HK-2 (cell line): Measurements from ENCODE around the gene SORT1.

Source experiments
- DNase-seq: peaks from one replicate; pipeline ENCODE4 v3.0.0-alpha.2; 2018; ENCODE audit not compliant: unreplicated experiment

Gene SORT1

GRCh38 chr1:109274533-109275476 is 122.9 kb downstream of the SORT1 start:
- DNase-seq = peak; percentile 65

DNA sequence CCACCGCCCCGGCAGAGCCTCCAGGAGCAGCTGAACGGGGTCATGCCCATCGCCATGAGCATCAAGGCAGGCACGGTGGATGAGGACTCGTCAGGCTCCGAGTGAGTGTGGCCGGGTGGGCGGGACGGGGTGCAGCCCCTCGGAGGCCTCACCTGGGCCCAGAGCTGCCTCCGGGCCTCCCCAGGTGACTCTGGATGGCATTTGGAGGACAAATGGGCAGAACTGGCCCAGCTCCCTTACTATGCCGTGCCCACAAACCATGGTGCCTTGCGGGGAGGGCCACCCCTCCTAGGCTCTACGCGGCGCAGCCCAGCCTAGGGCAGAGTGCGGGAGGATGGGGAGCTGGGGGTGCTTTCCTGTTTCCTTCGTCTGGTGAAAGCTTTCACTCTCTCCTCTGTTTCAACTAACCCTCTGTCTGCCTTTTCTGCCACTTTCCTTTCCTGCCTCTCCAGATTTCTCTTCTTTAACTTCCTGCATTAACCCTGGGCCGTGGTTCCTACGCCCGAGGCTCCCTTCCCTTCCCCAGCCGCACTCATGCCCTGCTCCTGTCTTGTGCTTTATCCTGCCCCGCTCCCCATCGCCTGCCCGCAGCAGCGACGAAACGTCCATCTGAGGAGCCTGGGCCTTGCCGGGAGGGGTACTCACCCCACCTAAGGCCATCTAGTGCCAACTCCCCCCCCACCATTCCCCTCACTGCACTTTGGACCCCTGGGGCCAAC is 124.0 kb downstream of the SORT1 start:
- no peak for DNase-seq

DNA sequence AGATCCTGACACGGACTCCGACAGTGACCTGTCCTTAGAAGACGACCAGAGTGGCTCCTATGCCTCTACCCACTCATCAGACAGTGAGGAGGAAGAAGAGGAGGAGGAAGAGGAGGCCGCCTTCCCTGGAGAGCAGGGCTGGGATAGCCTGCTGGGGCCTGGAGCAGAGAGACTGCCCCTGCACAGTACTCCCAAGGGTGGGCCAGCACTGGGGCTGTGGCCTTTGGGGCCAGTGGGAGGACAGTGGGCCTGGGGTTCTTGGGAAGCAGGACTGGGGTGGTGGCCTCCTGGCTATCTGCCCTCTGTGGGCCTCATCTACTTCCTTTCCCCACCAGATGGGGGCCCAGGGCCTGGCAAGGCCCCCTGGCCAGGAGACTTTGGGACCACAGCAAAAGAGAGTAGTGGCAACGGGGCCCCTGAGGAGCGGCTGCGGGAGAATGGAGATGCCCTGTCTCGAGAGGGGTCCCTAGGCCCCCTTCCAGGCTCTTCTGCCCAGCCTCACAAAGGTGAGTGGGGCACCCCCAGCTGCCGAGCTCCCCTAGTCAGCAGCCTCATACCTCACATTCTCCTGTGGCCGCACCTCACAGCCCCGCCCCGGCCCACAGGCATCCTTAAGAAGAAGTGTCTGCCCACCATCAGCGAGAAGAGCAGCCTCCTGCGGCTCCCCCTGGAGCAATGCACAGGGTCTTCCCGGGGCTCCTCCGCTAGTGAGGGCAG is 124.7 kb downstream of the SORT1 start:
- no peak for DNase-seq

GRCh38 chr1:109272021-109272799 is 125.5 kb downstream of the SORT1 start:
- no peak for DNase-seq

GRCh38 chr1:109271458-109271857 is 126.3 kb downstream of the SORT1 start:
- no peak for DNase-seq

DNA sequence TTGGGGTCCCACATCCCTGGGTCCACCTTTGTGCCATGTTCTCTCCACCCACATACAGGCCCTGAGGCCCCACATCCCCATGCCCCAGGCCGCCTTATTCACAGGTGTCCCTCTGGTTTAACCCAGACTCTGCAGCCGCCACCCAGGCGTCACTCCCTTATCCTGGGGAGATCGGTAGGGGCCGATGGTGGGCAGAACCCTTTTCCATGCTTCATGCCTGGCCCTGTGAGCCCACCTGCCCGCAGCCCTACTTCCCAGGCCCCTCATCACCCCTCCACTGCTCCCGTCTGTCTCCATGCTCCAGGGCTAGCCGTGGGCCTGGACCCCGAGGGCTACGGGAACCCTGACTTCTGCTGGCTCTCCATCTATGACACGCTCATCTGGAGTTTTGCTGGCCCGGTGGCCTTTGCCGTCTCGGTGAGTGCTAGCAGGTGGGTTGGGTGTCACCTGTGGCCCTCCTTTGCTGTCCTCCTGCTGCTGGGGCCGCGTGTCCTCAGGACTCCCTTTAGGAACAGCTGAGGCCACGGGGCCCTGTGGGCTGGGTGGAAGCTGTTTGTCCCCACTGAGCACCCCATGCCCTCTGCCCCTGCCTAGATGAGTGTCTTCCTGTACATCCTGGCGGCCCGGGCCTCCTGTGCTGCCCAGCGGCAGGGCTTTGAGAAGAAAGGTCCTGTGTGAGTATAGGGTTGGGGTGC is 126.9 kb downstream of the SORT1 start:
- no peak for DNase-seq

GRCh38 chr1:109269981-109270622 is 127.6 kb downstream of the SORT1 start:
- no peak for DNase-seq

DNA sequence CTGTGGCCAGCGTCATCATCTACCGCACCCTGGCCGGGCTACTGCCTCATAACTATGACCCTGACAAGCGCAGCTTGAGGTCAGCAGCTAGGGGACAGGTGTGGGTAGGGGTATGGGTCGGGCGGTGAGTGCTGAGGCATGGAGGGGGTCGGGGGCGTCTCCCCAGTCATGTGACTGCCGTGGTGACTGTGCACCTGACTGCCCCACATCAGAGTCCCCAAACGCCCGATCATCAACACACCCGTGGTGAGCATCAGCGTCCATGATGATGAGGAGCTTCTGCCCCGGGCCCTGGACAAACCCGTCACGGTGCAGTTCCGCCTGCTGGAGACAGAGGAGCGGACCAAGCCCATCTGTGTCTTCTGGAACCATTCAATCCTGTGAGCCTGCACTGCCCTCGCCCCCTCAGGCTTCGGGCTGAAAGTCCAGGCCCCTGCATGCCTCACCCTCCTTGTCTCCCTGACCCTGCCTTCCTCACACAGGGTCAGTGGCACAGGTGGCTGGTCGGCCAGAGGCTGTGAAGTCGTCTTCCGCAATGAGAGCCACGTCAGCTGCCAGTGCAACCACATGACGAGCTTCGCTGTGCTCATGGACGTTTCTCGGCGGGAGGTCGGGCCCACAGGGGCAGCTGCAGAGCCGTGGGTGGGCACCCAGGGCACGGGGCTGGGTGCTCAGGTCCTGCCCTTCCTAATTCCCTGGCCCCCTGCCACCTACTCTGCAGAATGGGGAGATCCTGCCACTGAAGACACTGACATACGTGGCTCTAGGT is 128.3 kb downstream of the SORT1 start:
- no peak for DNase-seq

DNA sequence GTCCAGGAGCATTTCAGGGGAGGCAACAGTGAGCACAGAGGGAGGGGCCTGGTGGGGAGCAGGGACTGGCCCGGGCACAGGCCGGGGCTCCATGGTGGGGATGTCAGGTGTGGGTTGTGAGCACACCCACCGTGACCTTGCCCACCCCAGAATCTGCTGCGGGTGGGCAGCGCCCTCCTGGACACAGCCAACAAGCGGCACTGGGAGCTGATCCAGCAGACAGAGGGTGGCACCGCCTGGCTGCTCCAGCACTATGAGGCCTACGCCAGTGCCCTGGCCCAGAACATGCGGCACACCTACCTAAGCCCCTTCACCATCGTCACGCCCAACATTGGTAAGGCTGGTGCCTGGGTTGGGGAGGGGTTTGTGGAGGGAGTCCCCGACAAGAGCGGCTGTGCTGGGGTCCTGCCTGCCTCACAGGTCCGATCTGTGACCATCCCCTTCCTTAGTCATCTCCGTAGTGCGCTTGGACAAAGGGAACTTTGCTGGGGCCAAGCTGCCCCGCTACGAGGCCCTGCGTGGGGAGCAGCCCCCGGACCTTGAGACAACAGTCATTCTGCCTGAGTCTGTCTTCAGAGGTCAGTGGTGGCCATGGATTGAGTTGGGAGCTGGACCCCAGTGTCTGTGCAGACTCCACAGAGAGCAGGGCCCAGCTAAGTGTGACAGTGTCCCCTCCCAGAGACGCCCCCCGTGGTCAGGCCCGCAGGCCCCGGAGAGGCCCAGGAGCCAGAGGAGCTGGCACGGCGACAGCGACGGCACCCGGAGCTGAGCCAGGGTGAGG is 129.1 kb downstream of the SORT1 start:
- no peak for DNase-seq

GRCh38 chr1:109267743-109268300 is 129.9 kb downstream of the SORT1 start:
- DNase-seq = no peak

DNA sequence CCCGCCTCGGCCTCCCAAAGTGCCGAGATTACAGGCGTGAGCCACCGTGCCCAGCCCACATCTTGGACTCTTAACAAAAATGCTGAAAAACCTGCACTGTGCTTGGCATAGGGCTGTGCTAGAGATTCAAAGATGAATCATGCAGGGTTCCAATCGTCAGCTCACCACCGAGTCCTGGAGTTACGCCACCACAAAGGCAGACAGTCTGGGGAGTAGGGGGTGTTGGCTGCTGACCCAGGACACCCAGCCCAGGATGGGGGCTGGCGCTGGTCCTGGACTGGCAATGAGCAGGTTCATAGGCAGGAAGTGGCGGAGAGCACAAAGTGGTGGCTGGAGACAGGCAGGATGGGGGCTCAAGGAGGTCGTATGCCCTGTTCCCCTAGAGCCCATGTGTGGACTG is 130.8 kb downstream of the SORT1 start:
- no peak for DNase-seq

DNA sequence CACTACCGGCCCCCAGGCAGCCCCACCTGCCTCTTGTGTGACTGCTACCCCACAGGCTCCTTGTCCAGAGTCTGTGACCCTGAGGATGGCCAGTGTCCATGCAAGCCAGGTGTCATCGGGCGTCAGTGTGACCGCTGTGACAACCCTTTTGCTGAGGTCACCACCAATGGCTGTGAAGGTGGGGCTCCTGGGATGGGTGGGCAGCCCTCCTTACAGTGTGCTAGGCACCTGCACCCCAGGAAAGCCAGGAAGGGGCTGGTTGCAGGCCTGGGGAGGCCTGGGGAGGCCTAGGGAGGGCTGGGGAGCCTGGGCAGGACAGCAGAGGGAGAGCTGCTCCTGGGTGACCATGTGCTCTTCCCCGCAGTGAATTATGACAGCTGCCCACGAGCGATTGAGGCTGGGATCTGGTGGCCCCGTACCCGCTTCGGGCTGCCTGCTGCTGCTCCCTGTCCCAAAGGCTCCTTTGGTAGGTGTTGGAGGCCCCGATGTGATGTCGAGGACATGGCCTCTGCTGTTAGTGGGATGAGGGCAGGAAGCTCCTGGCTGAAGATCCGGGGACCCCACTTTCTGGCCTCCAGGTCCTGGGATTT is 131.9 kb downstream of the SORT1 start:
- DNase-seq = no peak

DNA sequence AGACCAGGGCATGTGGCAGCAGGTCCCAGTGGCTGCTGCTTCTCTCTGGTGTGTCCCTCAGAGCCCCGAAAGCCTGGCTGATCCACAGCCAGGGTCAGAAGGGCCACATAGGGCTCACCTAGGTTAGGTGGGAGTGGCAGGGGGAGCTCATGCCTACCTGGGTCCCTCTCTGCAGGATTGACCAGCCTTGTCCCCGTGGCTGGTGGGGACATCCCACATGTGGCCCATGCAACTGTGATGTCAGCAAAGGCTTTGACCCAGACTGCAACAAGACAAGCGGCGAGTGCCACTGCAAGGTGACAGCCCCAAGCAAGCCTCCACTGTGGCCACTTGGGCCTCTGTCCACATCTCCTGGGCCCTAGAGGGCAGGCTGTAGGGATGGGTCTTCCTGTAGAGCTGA is 132.7 kb downstream of the SORT1 start:
- no peak for DNase-seq

DNA sequence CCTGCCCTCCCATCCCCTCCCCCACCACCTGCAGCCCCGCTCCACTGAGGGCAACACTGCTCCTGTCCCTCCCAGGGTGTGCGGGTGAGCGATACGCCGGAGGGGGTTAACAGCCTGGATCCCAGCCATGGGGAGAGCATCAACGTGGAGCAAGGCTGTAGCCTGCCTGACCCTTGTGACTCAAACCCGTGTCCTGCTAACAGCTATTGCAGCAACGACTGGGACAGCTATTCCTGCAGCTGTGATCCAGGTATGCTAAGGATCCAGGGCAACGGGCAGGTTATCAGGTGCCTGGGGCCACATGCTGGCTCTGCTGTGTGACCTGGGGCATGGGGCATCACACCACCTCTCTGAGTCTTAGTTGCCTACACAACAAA is 133.4 kb downstream of the SORT1 start:
- no peak for DNase-seq

GRCh38 chr1:109263597-109264378 is 133.9 kb downstream of the SORT1 start:
- DNase-seq = peak; percentile 90

- no peak for DNase-seq
Measured at GRCh38 chr1:109263234-109263596, 134.5 kb downstream of the SORT1 start.

DNA sequence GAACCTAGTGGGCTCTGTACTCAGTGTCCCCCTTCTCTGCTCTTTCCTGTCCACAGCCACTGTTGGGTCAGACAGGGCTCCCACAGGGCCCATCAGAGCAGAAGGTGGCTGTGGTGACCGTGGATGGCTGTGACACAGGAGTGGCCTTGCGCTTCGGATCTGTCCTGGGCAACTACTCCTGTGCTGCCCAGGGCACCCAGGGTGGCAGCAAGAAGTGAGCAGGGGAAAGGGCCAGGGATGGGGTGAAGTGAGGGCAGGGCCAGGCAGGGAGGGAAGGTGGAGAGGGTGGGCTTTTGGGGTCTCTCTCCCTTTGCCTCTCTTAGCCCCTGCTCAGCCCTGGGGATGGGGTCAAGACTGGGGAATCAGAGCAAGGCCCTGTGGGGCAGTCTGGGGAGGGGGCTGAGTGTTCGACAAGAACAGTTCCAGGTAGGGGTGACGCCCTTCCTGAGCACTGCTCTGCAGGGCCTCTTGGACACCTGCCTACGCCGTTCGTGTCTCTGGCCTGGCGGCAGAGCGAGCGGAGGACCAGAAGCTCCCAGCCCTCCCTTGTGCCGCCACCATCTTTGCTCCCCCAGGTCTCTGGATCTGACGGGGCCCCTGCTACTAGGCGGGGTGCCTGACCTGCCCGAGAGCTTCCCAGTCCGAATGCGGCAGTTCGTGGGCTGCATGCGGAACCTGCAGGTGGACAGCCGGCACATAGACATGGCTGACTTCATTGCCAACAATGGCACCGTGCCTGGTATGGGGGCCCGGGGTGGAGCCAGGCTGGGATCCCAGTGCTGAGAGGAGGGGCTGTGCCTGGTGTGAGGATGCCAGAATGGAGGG is 135.3 kb downstream of the SORT1 start:
- DNase-seq = no peak
